ENCODE measurements around the gene MAD1L1.

GRCh38 chr7:1978656-1979590 is 253.8 kb downstream of the MAD1L1 start:
- no peak for TF ChIP-seq POLR2AphosphoS5 (IDR thresholded peaks at IDR 0.05)
- TF ChIP-seq CTCF (IDR thresholded peaks at IDR 0.05) = no peak
- no peak for TF ChIP-seq POLR2A (IDR thresholded peaks at IDR 0.05)
- no peak for TF ChIP-seq EP300 (IDR thresholded peaks at IDR 0.05)
